GM12892 (cell line): ENCODE results near the gene GNB1.

Source experiments
- POLR2A ChIP-seq: IDR thresholded peaks from 2 replicates; pipeline ENCODE4 v1.6.1; 2011; ENCODE audit warnings: low read depth, low read length, control low read depth
- POLR2AphosphoS5 ChIP-seq: IDR thresholded peaks from 2 replicates; pipeline ENCODE4 v1.6.1; 2011; ENCODE audit warnings: low read depth, low read length, control low read depth
- TAF1 ChIP-seq: IDR thresholded peaks from 2 replicates; pipeline ENCODE4 v1.6.1; 2011; ENCODE audit warnings: low read depth, mild to moderate bottlenecking, control low read depth, low read length, borderline replicate concordance

- no peak for TF ChIP-seq POLR2A
- no peak for TF ChIP-seq POLR2AphosphoS5
- no peak for TF ChIP-seq TAF1
These were observed 36.2 kb upstream of the GNB1 start for GRCh38 chr1:1926886-1927660.
